GM19099 (cell line): ENCODE measurements around the gene SOD1.

Source experiments
- POLR2A ChIP-seq: IDR thresholded peaks from 3 replicates; pipeline ENCODE4 v1.6.1; 2011; ENCODE audit warnings: low read depth; ENCODE audit not compliant: insufficient read length; ENCODE audit errors: extremely low read depth

SOD1 gene

DNA sequence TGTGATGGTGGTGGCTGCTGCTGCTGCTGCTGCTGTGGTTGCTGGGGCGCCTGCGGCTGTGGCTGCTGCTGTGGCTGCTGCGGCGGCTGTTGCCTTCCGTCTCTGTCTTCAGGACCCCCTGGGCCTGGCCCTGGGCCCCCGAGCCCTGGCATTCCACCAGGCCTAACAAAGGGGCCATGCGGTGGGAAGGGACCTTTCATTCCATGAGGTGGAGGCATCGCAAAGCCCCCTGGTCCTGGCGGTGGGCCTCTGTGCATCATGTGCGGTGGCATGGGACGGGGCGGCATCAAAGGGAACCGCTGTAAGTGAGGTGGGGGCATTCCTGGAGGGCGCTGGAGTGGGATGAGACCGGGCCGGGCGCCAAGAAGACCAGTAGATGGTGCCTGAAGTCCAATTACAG is 12.4 kb downstream of the SOD1 start:
- no peak for TF ChIP-seq POLR2A

DNA sequence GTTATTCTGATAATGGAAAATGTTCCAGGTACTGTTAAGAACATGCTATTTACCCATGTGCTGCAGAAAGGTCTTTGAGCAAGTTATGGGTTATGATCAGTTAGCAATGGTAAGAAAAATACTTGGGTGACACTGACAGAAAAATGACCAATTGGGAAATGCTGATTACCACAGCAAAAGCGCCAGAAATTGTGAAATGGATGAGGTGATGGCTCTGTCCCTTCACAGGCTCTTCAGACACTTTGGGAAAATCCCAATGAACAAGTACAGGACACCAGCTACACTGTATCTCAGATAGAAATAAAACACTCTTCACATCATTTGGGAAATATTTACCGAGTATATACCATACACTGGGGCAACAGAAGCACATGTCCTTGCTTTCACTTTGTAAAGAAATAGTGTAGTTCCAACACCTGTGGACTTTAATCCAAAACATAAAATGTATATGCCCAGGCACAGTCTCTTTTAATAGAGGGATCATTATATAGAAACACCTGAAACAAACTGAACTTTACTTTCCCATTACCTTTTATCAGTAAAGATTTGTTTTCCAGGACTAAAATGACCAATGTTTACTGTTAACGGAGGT is 13.9 kb downstream of the SOD1 start:
- no peak for TF ChIP-seq POLR2A

DNA sequence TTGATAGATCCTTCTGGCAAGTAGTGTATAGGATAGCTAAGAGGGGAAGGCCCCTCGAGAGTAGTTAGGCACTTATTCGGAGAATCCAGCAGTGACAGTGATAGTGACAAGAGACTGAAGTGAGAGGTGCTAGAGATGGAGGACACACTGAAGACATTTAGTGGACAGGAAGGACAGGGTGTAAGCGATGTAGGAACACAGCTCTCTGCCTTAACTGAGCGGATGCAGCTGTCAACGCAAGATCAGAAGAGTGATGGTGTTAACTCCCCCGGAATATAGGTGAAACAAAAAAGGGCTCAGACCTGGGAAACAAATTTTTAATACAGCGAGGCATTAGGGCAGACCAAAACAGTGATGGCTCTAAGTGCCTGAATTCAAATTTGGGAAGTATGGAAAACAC is 15.8 kb downstream of the SOD1 start:
- no peak for TF ChIP-seq POLR2A

DNA sequence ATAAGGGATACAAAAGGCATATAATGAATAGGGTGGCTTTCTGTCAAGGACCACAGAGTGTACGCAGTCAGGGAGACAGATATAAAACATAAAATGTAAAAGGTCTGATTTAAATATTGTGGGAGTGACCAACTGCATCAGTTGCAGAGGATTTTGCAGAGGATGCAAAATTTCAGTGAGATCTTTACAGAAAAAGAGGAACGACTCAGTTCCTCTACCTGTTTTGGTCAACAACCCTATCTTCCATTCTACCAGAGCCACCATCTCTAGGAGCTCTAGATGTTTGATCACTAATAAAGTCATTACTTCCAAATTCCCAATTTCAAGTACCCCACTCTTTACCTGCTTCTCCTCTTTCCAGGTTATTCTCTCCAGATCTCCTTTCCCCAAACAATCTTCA is 16.5 kb downstream of the SOD1 start:
- no peak for TF ChIP-seq POLR2A

DNA sequence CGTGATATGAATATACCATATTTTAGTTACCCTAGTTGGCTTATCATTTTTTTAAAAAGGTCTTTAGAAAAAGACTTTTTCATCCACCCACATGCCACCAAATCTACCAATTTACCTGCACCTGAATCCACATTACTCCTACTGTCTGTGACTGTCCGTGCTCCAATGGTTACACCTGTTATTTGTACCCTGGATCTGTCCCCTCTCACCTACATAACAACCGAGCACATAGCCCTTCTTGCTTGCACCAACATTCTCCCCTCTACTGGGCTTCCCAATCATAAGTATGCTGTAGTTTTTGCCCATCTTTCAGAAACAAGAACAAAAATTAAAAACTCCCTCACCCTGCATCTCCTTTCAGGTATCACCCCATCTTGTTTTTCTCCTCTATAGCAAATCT is 17.6 kb downstream of the SOD1 start:
- TF ChIP-seq POLR2A: no peak

- TF ChIP-seq POLR2A: no peak
These were observed 19.0 kb downstream of the SOD1 start for GRCh38 chr21:31678478-31678877.

DNA sequence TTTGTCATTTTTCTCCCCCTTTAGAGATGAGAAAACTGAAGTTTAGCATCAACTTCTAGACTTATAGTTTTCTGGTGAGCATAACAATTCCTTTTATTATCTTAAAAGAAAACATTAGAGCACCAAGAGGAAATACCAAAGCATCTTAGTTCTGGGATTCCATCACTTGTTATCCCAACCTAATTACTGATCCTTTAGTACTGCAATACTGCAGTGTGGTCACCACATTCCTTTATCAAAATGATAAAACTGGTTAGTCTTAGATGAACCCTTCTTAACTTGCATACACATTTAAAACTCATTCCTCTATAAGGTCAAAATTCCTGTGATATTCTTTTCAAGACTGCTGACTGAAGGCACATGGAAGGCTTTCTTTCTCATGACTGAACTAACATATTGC is 23.1 kb downstream of the SOD1 start:
- no peak for TF ChIP-seq POLR2A

DNA sequence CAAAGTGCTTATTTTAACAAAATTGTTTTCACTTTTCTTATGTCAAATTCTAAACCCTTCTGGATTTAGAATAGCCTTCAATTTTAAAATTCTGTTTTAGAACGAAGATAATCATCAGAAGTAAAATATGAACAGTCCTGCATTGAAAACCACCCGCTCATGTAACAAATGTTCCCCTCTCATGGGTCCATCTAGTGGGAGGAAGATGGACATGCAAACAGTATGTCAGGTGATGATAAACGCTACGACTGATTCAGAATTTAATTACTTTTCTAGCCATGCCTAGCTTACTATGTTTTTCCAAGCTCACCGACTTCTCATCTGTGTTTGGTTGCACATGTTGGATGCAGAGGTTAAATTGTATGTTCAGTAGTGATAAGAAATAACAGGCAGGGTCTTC is 23.5 kb downstream of the SOD1 start:
- TF ChIP-seq POLR2A: no peak

DNA sequence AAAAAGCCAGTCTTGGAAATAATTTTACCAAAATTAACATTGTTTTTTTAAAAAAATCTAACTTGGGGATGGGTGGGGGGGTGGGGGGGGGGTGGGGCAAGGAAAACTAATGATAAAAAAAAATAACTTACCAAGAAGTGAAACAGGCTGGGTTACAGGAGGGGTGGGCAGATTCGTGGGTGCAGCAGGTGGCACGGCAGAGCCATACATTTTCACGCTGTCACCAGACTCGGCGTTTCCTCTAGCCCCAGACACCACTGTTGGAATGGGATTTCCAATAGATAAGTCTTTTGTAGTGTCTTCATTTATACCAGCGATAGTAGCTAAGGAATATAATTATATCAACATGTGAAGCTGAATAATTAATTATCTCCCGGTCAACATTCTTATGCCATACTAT is 25.4 kb downstream of the SOD1 start:
- no peak for TF ChIP-seq POLR2A

DNA sequence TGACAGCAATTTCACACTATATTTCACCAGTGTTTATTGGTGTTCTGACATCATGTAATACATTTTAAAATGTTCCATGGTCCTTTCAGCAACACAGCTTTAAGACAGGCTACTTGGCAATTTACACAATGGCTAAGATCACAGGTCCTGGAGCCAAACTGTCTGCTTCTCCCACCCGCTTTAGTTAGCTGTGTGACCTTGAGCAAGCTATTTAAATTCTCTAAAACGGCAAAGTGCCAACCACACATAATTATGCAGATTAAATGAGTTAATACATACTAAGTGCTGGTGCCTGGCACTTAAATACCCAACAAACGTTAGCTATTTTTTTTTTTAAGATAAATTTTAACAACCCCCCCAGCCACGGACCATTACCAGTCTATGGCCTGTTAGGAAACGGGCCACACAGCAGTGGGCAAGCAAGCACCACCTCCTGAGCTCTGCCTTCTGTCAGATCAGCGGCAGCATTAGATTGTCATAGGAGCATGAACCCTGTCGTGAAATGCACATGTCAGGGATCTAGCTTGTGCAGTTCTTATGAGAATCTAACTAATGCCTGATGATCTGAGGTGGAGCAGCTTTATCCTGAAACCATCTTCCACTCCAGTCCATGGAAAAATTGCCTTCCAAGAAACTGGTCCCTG is 26.9 kb downstream of the SOD1 start:
- TF ChIP-seq POLR2A: no peak

DNA sequence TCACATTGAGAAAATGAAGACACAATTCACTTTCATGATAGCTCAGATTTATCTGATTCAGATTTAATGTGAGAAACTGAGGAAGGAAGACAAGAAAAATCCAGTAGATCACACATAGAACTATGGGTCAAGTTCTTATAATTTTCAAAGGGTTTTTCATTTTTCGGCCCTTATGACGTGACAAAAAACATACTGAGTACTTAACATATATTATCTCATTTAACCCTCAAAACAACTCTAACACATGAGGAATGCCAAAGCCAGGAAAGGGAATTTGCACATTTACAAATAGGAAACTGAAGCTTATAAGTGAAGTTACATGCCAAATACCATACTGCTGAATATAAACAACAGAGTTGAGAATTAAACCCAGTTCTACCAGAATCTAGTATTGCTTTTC is 27.6 kb downstream of the SOD1 start:
- TF ChIP-seq POLR2A: no peak

GRCh38 chr21:31688603-31689368 is 29.3 kb downstream of the SOD1 start:
- no peak for TF ChIP-seq POLR2A

- no peak for TF ChIP-seq POLR2A
These were observed 33.7 kb downstream of the SOD1 start for GRCh38 chr21:31693222-31693621.

GRCh38 chr21:31696424-31696823 is 36.9 kb downstream of the SOD1 start:
- TF ChIP-seq POLR2A: no peak

DNA sequence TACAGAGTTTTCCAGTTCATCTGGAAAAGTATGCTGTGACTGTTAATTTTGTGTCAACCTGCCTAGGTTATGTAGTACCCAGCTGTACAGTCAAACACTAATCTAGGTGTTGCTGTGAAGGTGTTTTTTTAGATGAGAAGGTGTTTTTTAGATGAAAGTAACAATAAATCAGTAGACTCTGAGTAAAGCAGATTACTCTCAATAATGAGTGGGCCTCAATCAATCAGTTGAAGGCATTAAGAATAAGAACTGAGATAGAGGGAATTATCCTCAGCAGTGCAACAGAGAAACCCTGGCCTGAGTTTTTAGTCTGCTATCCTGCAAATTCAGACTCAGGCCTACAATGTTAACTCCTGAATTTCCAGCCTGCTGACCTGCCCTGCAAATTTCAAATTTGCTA is 39.0 kb downstream of the SOD1 start:
- no peak for TF ChIP-seq POLR2A

- TF ChIP-seq POLR2A: no peak
These were observed 40.5 kb downstream of the SOD1 start for GRCh38 chr21:31700040-31700439.
